HG02678 (cell line): Measurements from ENCODE around the gene ZNF425.
"Not testable (repeated sequence)": the region's sequence is repeated elsewhere in the genome, so short reads cannot be mapped to it uniquely, and the experiment has no call there.

Experiments
- ATAC-seq: cut with Tn5 transposase; IDR thresholded peaks from one replicate; pipeline ENCODE4 v1.9.1; 2021; ENCODE audit warnings: mild to moderate bottlenecking, moderate library complexity; ENCODE audit not compliant: unreplicated experiment

ZNF425 gene

DNA sequence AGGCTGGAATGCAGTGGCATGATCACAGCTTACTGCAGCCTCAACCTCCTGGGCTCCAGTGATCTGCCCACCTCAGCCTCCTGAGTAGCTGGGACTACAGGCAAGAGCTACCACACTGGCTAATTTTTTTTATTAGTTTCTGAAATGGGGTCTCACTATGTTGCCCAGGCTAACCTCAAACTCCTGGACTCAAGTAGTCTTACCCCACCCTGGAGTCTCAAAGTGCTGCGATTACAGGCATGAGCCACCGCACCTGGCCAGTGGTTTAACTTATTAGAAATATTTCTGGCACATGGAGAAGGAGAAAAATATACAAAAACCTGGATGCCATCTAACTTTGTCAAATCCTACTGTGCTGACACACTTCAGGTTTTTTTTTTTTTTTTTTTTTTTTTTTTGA, 50.8 kb downstream of the ZNF425 start:
- no peak for ATAC-seq

DNA sequence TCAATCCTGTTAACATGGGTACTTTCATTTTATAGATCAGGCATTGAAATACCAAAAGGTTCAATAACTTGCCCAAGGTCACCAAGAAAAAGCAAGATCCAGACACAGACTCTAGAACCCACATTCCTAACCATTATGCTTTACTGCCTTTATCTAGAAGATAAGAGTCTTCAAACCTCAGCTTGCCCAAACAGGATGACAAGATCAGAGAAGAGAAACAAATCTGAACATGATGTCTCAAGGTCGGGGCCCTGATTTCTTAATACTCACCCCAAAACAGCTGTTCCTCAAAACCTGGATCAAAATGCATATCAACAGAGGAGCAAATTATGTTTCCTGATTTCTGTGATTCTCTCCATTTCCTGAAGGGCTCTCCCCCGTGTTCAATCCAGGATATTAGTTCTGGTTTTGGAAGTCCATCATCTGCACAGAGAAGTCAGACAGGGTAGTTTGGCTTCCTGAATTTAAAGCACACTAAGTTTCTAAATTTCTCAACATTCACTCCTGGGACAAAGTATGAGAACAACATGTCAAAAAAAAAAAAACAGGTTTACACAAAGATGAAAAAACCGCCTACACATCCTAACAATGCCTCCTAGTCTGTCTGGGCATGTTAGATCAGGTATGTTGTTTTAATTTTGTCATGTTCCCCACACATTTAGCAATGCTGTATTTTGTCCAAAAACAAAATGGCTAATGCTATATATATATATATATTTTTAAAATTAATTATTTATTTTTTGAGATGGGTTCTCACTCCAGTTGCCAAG, 51.8 kb downstream of the ZNF425 start:
- ATAC-seq: no peak

DNA sequence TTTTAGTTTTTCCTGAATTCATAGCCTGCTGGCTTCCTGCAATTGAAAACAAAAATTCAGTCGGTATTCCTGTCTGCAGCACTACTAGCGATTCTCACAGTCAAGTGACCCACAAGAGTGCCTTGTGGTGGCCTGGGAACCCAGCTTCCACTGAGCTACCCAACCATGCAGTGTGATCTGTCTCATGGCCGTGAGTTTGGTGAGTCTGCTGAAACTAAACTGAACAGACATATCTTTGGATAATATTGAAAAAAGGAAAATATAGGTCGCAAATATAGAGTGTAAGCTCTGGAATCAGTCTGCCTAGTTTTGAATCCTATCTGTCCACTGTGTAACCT, 53.7 kb downstream of the ZNF425 start:
- ATAC-seq: no peak

DNA sequence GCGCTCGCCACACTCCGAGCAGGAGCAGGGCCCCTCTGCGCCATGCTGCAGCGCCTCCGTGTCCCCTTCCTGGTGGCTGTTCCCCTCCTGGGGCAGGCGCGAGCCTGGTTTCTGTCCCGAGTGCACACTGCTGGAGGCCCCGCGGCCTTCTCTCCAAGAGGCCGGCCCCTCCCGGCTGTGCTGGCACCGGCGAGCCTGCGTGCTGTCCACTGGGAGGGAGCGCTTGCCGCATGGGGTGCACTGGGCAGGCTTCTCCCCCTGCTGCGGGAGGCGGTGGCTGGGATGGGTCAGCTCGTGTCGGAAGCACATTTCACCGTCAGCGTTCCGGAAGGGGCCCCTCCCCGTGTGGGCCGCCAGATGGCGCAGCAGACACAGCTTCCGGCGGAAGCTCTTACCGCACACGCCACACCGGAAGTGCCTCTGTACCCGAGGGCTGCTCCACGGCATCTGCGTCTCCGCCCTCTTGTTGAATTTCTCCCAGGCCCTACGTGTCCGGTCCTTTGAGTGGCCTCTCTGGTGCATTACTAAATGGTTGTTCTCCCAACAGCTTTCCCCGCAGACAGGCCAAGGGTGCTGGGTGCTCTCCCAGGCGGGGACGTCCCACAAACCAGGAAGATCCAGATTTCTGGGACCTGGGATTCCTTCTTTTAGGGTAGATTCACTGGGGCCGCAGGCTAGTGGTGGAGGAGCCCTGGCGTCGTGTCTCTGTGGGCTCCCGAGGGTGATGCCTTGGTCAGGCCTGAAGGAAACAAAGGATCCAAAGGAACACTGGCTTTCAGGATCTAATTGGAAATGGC, 54.3 kb downstream of the ZNF425 start:
- no peak for ATAC-seq

DNA sequence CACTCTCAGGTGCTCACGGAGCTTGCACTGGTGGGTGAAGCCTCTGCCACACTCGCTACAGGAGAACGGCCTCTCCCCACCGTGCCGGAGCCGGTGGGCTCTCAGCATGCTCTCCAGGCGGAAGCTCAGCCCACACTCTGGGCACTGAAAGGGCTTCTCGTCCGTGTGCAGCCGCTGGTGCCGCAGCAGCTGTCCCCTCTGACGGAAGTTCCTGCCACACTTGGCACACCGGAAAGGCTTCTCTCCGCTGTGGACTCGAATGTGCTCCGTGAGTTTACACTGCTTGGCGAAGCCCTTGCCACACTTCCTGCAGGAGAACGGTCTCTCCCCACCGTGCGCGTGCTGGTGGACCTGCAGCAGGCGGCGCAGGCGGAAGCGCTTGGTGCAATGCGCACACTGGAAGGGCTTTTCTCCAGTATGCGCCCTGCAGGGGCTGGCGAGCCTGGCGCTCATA, 54.9 kb downstream of the ZNF425 start:
- no peak for ATAC-seq

GRCh38 chr7:149070372-149071125, 55.6 kb downstream of the ZNF425 start:
- ATAC-seq: no peak

DNA sequence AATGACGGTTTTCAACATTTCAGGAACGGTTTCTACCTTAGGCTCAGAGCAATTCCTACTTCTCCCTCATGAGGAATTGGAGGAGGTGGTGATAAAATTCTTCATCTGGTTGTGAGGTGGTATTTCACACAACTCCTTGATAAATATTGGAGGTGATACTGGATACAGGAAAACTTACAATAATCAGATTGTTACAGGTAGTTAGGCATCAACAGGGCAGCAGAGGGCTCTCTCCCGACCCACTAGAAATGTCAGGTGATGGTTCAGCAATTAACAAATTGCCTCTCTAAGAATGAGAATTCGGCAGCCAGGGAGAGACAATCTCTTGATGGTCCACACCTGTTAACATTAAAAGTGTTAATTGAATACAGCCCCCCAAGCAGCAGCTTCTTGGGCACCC, 58.3 kb downstream of the ZNF425 start:
- no peak for ATAC-seq

- ATAC-seq: no peak
Measured at GRCh38 chr7:149063476-149063875, 62.6 kb downstream of the ZNF425 start.

GRCh38 chr7:149062217-149062899, 63.8 kb downstream of the ZNF425 start:
- ATAC-seq: not testable (repeated sequence)

GRCh38 chr7:149060156-149060555, 66.0 kb downstream of the ZNF425 start:
- ATAC-seq: no peak

GRCh38 chr7:149053885-149054284, 72.2 kb downstream of the ZNF425 start:
- no peak for ATAC-seq

GRCh38 chr7:149053384-149053783, 72.7 kb downstream of the ZNF425 start:
- no peak for ATAC-seq
